H7 (cell line): ENCODE measurements around the gene CD177. TPM values are rescaled to one million over a fixed set of nuclear protein-coding genes. Genes with fewer than 3 reads are reported as not detected.
"Not testable (repeated sequence)": the region's sequence is repeated elsewhere in the genome, so short reads cannot be mapped to it uniquely, and the experiment has no call there.

Experiments used
- DNase-seq: peaks from one replicate; pipeline ENCODE4 v3.0.0; 2012
- H3K27me3 ChIP-seq: 2 replicates; pipeline ENCODE4 v1.6.0; 2011; ENCODE audit warnings: mild to moderate bottlenecking, low read length; ENCODE audit not compliant: control insufficient read depth, insufficient read depth
- H3K36me3 ChIP-seq: replicated peaks from 2 replicates; pipeline ENCODE4 v1.5.1; 2011; ENCODE audit warnings: low read length; ENCODE audit not compliant: control insufficient read depth, insufficient read depth
- H3K4me3 ChIP-seq: 2 replicates; pipeline ENCODE4 v1.5.1; 2011; ENCODE audit warnings: low read depth, mild to moderate bottlenecking, control low read depth, low read length, moderate library complexity; ENCODE audit not compliant: insufficient read depth
- total RNA-seq: library from RNA; depleted of rRNA; stranded (reverse); fragments of >200 nt; shearing (Covaris generic); gene quantifications from 2 replicates; pipeline ENCODE4 v1.2.3, GENCODE V29; 2014

Gene CD177
- total RNA-seq, 1 experiment from 2014 or later: 2.7 TPM

DNA sequence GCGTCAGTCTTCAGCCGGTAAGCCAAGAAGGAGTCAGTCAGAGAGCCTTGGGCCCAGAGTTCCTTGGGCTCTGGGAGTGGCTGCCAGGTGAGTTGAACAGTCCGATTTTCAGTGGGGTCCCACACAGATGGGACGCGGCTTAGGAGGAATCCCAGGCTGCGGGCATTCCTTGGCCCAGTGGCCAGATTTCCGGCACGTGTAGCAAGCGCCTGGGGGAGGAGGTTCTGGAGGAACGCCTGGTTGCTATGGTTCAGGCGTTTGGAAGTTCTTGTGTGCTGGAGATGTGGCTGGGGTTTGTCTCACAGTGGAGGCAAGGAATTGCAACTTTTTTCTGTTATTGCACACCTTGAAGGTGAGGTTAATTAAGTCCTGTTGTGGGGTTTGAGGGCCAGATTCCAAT is 26.7 kb upstream of the CD177 start:
- H3K4me3 ChIP-seq, DNase-seq: not testable (repeated sequence)

DNA sequence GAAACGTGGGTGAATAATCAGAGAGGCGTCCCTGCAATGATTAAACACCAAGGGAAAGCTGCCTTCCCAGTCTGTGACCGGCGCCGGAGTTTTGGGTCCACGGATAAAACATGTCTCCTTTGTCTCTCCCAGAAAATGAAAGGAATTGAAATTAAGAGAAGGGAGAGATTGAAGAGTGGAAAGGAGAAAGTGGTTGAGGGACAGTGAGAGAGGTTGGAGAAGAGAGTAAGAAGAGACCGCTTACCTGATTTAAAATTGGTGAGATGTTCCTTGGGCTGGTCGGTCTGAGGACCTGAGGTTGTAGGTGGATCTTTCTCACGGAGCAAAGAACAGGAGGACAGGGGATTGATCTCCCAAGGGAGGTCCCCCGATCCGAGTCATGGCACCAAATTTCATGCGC is 24.9 kb upstream of the CD177 start:
- H3K4me3 ChIP-seq, DNase-seq, H3K27me3 ChIP-seq, H3K36me3 ChIP-seq: not testable (repeated sequence)

More for the DNA sequence above, 26.7 kb upstream of the CD177 start:
- H3K36me3 ChIP-seq, H3K27me3 ChIP-seq: not testable (repeated sequence)

DNA sequence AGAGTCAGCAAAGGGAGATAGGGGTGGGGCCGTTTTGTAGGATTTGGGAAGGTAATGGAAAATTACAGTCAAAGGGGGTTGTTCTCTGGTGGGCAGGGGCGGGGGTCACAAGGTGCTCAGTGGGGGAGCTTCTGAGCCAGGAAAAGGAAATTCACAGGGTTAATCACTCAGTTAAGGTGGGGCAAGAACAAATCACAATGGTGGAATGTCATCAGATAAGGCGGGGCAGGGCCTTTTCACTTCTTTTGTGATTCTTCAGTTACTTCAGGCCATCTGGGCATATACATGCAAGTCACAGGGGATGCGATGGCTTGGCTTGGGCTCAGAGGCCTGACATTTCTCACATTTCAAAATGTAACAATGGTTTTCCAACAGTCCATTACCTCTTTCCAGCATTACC is 24.4 kb upstream of the CD177 start:
- DNase-seq, H3K4me3 ChIP-seq, H3K27me3 ChIP-seq, H3K36me3 ChIP-seq: not testable (repeated sequence)

DNA sequence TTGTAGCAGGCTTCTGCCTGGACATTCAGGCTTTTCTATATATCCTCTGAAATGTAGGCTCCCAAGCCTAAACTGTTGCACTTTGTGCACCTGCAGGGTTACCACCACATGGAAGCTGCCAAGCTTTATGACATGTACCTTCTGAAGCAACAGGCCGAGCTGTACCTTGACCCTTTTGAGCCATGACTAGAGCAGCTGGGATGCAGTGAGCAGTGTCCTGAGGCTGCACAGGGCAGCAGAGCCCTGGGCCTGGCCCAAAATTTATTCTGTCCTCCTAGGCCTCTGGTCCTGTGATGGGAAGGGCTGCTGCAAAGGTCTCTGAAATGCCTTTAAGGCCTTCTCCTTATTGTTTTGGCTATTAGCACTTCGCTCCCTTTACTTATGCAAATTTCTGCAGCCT is 23.5 kb upstream of the CD177 start:
- H3K27me3 ChIP-seq: no peaks in the 10 kb centered on the region
- no peak for DNase-seq
- no peak overlapping the region for H3K4me3 ChIP-seq
- no peaks in the 10 kb centered on the region; the same call in 1 of the 2 replicates for H3K36me3 ChIP-seq

DNA sequence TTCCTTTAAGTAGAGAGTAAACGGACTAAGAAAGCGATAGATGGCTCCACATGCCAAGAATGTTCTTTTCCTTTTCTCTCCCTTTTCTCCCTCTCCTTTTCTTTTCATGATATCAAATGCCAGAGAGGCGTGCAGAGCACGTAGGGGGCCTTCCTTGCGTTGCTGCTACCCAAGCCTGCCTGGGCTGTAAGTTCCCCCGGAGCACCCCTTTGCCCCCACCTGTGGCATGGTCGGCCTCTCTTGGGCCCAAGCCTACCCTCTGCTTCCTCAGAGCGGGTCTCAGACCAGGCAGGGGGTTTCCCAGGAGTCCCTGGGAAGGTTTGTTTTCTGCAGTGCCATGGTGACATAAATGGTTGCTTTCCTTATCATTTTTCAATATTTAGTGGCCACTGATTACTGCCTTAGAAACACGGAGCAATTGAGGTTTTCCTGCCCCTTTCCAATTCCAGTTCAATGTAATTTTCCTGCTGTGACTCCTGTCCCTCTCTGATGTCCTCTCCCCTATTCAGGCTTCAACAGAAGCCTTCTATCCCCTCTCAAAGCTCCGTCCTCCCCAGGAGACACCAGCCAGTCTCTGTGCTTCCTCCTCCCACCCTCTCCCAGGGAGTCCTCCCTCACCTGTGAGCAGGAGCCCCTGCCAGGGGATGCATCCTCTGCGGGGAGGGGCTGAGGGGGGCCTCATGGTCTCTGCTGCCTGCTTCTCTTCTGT is 22.6 kb upstream of the CD177 start:
- Histone ChIP-seq H3K27me3 (no peaks in the 10 kb centered on the region), H3K4me3 (no peak overlapping the region), H3K36me3 (no peaks in the 10 kb centered on the region; the same call in 1 of the 2 replicates)
- no peak for DNase-seq

DNA sequence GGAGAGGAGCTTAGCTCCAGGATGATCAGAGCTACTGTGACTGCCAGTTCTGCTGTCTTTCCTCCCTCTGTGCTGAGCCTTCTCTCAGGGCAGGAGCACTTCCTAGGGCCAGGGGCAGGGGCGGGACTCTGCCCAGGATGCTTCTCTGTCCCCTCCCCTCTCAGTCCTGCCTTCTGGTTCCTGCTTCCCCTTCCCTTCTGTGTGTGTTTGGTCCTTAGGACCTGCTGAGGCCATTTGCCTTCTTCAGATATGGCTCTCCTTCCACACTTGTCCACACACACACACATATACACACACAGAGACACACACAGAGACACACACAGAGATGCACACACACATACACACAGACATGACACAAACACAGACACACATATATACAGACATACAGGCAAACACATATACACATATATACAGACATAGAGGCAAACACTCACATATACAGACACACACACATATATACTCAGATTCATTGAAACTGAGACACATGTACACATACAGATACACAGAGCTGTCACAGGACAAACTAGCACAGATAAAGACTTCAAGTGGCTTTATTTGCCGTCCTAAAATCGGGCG is 22.0 kb upstream of the CD177 start:
- no peaks in the 10 kb centered on the region; the same call in 1 of the 2 replicates for H3K36me3 ChIP-seq
- no peaks in the 10 kb centered on the region for H3K27me3 ChIP-seq
- DNase-seq: no peak
- H3K4me3 ChIP-seq: no peak overlapping the region

DNA sequence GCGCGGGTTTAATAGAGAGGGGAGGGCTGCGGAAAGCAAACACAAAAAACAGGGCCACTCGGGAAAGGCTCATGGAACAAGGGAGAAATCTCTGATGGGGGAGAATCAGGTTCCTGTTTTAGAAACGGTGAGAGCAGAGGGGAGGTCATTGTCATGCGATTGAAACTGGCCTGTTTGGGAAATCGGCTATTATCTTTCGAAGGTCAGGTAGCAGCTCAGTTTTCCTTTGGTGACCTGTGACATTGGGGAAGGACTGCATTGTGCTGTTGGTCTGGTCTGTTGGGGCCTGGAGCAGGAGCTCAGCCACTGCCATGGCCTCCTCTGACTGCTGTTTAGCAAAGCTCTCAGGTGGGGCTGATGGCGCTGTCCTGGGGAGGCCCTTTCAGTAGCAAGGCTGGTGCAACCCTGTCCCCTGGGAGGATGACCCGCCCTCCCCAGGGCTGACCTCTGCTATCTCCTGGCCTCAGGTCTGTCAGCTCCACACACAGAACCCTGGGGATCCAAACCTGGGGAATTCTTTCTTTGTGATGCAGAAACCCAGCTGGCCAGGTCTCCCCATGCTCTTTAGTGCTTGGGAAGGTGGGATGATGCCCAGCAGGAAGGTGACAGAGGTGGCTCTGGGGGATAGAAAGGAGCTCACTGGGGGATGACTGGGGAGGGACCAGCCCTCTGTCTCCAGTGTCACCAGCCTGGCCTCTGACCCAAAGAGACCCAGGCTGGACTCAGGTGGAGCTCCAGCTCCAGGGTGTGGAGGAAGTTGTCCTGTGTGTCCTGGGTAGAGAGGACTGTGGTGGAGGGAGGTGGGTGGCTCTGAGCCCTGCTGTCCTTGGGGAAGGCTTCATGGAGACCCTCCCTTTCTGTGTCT is 21.2 kb upstream of the CD177 start:
- Histone ChIP-seq H3K4me3 (no peak overlapping the region), H3K36me3 (no peaks in the 10 kb centered on the region; the same call in 1 of the 2 replicates), H3K27me3 (no peaks in the 10 kb centered on the region)
- no peak for DNase-seq

DNA sequence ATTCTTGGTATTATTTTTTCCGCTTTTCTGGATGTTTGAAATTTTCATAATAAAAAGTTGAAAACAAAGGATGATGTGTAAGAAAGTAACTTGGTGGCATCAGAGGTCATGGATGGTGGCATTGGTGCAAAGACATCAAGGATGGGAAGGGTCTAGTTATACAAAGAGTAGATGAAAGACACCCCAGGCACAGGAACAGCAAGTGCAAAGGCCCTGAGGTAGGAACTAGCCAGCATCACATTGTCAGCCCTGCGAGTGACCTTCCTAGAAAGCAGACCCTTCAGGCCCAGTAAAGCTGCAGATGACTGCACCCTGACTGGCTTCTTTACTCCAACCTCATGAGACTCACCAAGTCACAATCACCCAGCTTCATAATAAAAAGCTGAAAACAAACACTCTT is 17.0 kb upstream of the CD177 start:
- DNase-seq, H3K36me3 ChIP-seq, H3K27me3 ChIP-seq, H3K4me3 ChIP-seq: not testable (repeated sequence)

DNA sequence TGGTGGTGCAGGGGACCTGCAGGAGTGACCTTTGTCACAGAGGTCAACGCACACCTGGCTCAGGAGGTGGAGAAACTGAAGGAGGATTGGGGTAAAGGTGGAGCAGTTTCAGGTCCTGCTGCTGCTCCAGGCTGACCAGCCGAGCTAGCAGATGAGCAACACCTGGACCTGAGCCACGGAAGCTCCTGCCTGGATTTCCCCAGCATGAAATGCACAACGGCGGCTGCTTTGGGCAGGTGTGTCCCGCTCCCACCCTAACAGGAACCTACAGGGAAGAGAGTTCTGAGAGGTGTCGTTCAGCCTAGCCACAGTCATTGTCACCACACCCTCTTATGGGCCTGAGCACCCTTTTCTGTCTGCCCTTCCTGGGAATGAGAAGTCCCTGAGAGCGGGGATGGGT is 15.7 kb upstream of the CD177 start:
- Histone ChIP-seq H3K4me3 (no peak overlapping the region), H3K36me3 (no peaks in the 10 kb centered on the region), H3K27me3 (no peaks in the 10 kb centered on the region)
- DNase-seq: no peak

DNA sequence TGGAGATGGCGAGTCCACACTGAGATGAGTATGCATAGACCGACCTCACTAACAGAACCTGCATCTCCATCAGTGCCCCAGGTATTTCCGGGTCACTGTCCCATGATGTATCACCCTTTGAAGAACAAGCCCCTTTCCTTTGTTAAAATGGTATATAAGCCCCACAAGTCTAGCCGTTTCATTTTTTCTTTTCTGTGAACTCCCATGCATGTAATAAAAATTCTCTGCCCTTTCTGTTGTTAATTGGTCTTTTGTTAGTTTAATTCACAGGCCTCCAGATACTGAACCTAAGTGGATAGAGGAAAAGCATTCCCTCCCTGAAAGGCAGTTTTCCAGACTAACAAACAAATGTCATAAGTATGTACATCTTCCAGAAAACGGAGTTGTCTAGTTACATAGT is 15.0 kb upstream of the CD177 start:
- Histone ChIP-seq H3K4me3 (no peak overlapping the region), H3K27me3 (no peaks in the 10 kb centered on the region), H3K36me3 (no peaks in the 10 kb centered on the region)
- no peak for DNase-seq

DNA sequence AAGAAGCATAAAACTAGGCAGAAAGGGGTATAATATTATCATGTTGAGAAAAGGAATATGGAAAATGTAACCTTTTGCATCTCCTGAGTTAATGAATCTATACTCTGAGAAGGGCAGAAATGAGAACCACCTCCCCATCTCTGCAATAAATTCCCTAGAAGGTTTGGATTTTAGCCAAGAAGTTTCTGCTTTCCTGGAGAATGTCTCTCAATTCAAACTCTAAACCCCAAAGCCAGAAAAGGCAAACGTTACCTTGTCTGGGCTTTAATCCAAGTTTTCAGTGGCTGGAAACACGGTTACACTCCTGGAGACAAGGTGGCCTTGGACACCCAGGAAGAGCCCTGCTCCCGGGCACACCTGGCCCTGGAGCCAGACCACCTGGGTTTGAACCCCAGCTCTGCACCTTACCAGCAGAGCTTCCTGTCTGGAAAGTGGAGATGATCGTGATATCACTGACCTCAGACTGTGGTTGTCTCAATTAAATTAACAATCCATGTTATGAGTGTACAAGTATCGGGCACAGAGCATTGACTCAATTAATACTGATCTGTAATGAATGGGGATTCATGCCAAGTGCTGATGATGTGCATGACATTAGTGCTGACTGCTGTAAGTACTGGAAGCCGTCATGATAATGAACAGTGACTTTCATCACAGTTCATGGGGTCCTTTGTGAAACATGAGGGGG is 14.1 kb upstream of the CD177 start:
- H3K4me3 ChIP-seq, H3K27me3 ChIP-seq, H3K36me3 ChIP-seq, DNase-seq: not testable (repeated sequence)

DNA sequence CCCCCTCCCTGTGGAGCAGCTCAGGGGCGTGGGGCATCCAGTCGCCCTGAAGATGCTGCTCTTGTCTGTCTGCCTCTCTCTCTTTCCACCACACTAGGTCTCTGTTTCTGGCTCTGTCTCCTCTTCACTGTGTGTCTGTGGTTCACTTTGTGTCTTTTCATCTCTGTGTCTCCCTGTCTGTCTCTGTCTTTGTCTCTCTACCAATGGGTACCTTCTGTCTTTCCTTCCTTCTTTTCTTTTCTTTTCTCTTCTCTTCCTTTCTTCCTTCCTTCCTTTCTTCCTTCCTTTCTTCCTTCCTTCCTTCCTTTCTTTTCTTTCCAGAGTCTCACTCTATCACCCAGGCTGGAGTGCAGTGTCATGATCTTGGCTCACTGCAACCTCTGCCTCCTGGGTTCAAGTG is 13.4 kb upstream of the CD177 start:
- H3K36me3 ChIP-seq, H3K4me3 ChIP-seq, H3K27me3 ChIP-seq, DNase-seq: not testable (repeated sequence)

DNA sequence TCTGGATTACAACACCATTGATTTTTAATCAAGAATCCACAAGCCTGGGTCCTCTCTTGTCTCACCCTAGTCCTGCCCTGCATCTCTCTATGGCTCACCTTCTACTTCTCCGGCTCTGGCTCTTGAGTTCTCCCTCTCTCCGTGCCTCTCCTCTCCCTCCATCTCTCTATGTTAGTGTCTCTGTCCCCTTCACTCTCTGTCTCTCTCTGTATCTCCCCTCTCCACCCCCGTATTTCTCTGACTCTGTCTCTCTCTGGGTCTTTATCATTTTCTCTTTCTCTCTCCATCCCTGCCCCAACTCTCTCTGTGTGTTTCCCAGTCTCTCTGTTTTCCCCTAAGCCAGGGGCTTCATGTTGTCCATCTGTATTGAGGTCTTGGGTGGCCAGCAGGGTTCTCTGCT is 12.4 kb upstream of the CD177 start:
- not testable (repeated sequence) for H3K27me3 ChIP-seq, H3K4me3 ChIP-seq, H3K36me3 ChIP-seq, DNase-seq

DNA sequence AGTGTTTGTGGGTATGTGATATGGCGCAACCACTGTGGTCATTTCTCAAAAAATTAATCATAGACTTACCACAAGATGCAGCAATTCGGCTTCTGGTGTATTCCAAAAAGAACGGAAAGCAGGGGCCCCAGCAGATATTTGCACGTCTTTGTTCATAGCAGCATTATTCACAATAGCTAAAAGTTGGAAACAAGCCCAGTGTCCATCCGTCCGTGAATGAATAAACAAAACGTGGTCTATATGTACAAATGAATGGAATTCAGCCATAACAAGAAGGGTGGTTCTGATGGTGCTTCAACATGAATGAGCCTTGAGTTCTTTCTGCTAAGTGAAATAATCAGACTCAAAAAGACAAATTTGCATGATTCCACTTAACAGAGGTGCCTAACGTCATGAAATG is 11.4 kb upstream of the CD177 start:
- DNase-seq, H3K36me3 ChIP-seq, H3K27me3 ChIP-seq, H3K4me3 ChIP-seq: not testable (repeated sequence)
